Measurements from ENCODE around the gene NPDC1. TPM values are rescaled to one million over a fixed set of nuclear protein-coding genes. Genes with fewer than 3 reads are reported as not detected.

The NPDC1 gene
- total and polyA plus RNA-seq, 2 donors (not counting 1 experiment from before 2014, with no cell fraction given) = 9.0 to 15.7 TPM

- no peak overlapping the region for H2AFZ ChIP-seq (ENCODE audit: low read length)
- H4K20me1 ChIP-seq (ENCODE audit: control insufficient read depth, extremely low read depth, insufficient read depth, low read length) = no peaks in the 10 kb centered on the region
Measured at GRCh38 chr9:137066096-137066861, 20.3 kb upstream of the NPDC1 start.

GRCh38 chr9:137065336-137065967, 19.5 kb upstream of the NPDC1 start:
- Histone ChIP-seq H4K20me1 (ENCODE audit: control insufficient read depth, extremely low read depth, insufficient read depth, low read length) (no peaks in the 10 kb centered on the region), H3K27ac (ENCODE audit: insufficient read depth, low read length) (no peak overlapping the region), H3K9me3 (ENCODE audit: control insufficient read depth, insufficient read depth, low read depth, low read length) (no peaks in the 10 kb centered on the region), H3K36me3 (ENCODE audit: control insufficient read depth, insufficient read depth, low read length) (no peaks in the 10 kb centered on the region), H3K4me3 (replicated peaks in 1 of 4; ENCODE audit: control extremely low read depth in 1 of 4, insufficient read depth in 1 of 4, low read depth in 3 of 4, low read length in 4 of 4) (no peak overlapping the region), H3K27me3 (ENCODE audit: control insufficient read depth, insufficient read depth, low read length) (no peaks in the 10 kb centered on the region), H3K79me2 (ENCODE audit: control insufficient read depth, insufficient read depth, low read length) (no peaks in the 10 kb centered on the region), H3K9ac (ENCODE audit: insufficient read depth, low read length) (no peak overlapping the region), H3K4me1 (ENCODE audit: control insufficient read depth, extremely low read depth, insufficient read depth, low read length) (peaks cover 5% of the 10 kb centered on the region), H2AFZ (ENCODE audit: low read length) (no peak overlapping the region), H3K4me2 (ENCODE audit: extremely low read depth, insufficient read depth, low read length) (no peak overlapping the region)
- TF ChIP-seq EZH2 (IDR thresholded peaks at IDR 0.05; ENCODE audit: low read length, missing control alignments) = no peak
- TF ChIP-seq CTCF (conservative IDR thresholded peaks at IDR 0.05 in 1 of 2, IDR thresholded peaks at IDR 0.05 in 1 of 2; ENCODE audit: low read depth in 1 of 2, low read length in 2 of 2) = no peak
- DNase-seq (ENCODE audit: low read depth in 2 of 2) = no peak

More at GRCh38 chr9:137066096-137066861, 20.3 kb upstream of the NPDC1 start:
- H3K79me2 ChIP-seq (ENCODE audit: control insufficient read depth, insufficient read depth, low read length) = no peaks in the 10 kb centered on the region
- no peak overlapping the region for H3K4me2 ChIP-seq (ENCODE audit: extremely low read depth, insufficient read depth, low read length)
- peaks cover 10% of the 10 kb centered on the region for H3K4me1 ChIP-seq (ENCODE audit: control insufficient read depth, extremely low read depth, insufficient read depth, low read length)
- no peak for DNase-seq (ENCODE audit: low read depth in 2 of 2)
- no peak overlapping the region for H3K27ac ChIP-seq (ENCODE audit: insufficient read depth, low read length)
- no peaks in the 10 kb centered on the region for H3K27me3 ChIP-seq (ENCODE audit: control insufficient read depth, insufficient read depth, low read length)
- TF ChIP-seq CTCF (conservative IDR thresholded peaks at IDR 0.05 in 1 of 2, IDR thresholded peaks at IDR 0.05 in 1 of 2; ENCODE audit: low read depth in 1 of 2, low read length in 2 of 2) (no peak), EZH2 (IDR thresholded peaks at IDR 0.05; ENCODE audit: low read length, missing control alignments) (no peak)
- H3K36me3 ChIP-seq (ENCODE audit: control insufficient read depth, insufficient read depth, low read length) = no peaks in the 10 kb centered on the region
- H3K4me3 ChIP-seq (replicated peaks in 1 of 4; ENCODE audit: control extremely low read depth in 1 of 4, insufficient read depth in 1 of 4, low read depth in 3 of 4, low read length in 4 of 4) = no peak overlapping the region
- H3K9me3 ChIP-seq (ENCODE audit: control insufficient read depth, insufficient read depth, low read depth, low read length) = no peaks in the 10 kb centered on the region
- H3K9ac ChIP-seq (ENCODE audit: insufficient read depth, low read length) = no peak overlapping the region

- Histone ChIP-seq H3K4me3 (replicated peaks in 1 of 4; ENCODE audit: control extremely low read depth in 1 of 4, insufficient read depth in 1 of 4, low read depth in 3 of 4, low read length in 4 of 4) (no peak overlapping the region), H3K36me3 (ENCODE audit: control insufficient read depth, insufficient read depth, low read length) (no peaks in the 10 kb centered on the region), H3K79me2 (ENCODE audit: control insufficient read depth, insufficient read depth, low read length) (no peaks in the 10 kb centered on the region), H3K9me3 (ENCODE audit: control insufficient read depth, insufficient read depth, low read depth, low read length) (no peaks in the 10 kb centered on the region), H4K20me1 (ENCODE audit: control insufficient read depth, extremely low read depth, insufficient read depth, low read length) (no peaks in the 10 kb centered on the region), H3K4me2 (ENCODE audit: extremely low read depth, insufficient read depth, low read length) (no peak overlapping the region), H3K4me1 (ENCODE audit: control insufficient read depth, extremely low read depth, insufficient read depth, low read length) (peaks cover 5% of the 10 kb centered on the region), H3K27ac (ENCODE audit: insufficient read depth, low read length) (no peak overlapping the region), H2AFZ (ENCODE audit: low read length) (no peak overlapping the region), H3K9ac (ENCODE audit: insufficient read depth, low read length) (no peak overlapping the region), H3K27me3 (ENCODE audit: control insufficient read depth, insufficient read depth, low read length) (no peaks in the 10 kb centered on the region)
- no peak for TF ChIP-seq EZH2 (IDR thresholded peaks at IDR 0.05; ENCODE audit: low read length, missing control alignments)
- no peak for TF ChIP-seq CTCF (conservative IDR thresholded peaks at IDR 0.05 in 1 of 2, IDR thresholded peaks at IDR 0.05 in 1 of 2; ENCODE audit: low read depth in 1 of 2, low read length in 2 of 2)
- no peak for DNase-seq (ENCODE audit: low read depth in 2 of 2)
Measured at GRCh38 chr9:137064880-137065164, 18.8 kb upstream of the NPDC1 start.
